GM12878 (cell line): ENCODE data around the gene SENP8. TPM values are rescaled to one million over a fixed set of nuclear protein-coding genes. Genes with fewer than 3 reads are reported as not detected.
A peak's percentile ranks its signal among the peaks of the same experiment; 100 is the strongest.

Experiments
- ATAC-seq: fragments of 200-7000 bp; cut with Tn5 transposase; 3 replicates; pipeline ENCODE4 v1.9.1; 2020; ENCODE audit warnings: mild to moderate bottlenecking, moderate library complexity
- BruUV-seq: library from RNA; stranded (reverse); fragments of 400-500 nt; replicated peaks from 2 replicates; lab custom pipeline; 2021; lab: Mats Ljungman, UMichigan
- CTCF ChIA-PET: fragments of 300-600 bp; sonication (Branson Sonifier 250); formaldehyde crosslinking; extraction: SDS; loops from one replicate; lab custom pipeline; 2021; ENCODE audit warnings: inconsistent platforms; lab: Yijun Ruan, JAX
- POLR2A ChIA-PET: fragments of 350-600 bp; formaldehyde crosslinking; extraction: SDS; loops from one replicate; lab custom pipeline; 2021; ENCODE audit warnings: inconsistent platforms; lab: Charles Lee
- RAD21 ChIA-PET: fragments of 300-600 bp; sonication (Branson Sonifier 250); formaldehyde crosslinking; loops from one replicate; lab custom pipeline; 2023; ENCODE audit warnings: antibody characterized with exemption; ENCODE audit not compliant: unreplicated experiment; lab: Charles Lee
- SMC1A ChIA-PET: fragments of 300-600 bp; sonication (Branson Sonifier 250); formaldehyde crosslinking; loops from one replicate; lab custom pipeline; 2023; ENCODE audit not compliant: unreplicated experiment, uncharacterized antibody; lab: Charles Lee
- DNase-seq: peaks from one replicate; pipeline ENCODE4 v3.0.0-alpha.2; 2011; ENCODE audit warnings: low read depth, low spot score
- FAIRE-seq: peaks from 3 replicates; lab custom pipeline; 2011; peaks lifted over from hg19 to GRCh38; lab: Jason Lieb, UNC
- H2AFZ ChIP-seq: 2 replicates; pipeline ENCODE4 v1.6.0; 2011; ENCODE audit warnings: low read depth, low read length, control low read depth; ENCODE audit not compliant: control insufficient read depth
- H3K27ac ChIP-seq: 2 replicates; pipeline ENCODE4 v1.5.1; 2011; ENCODE audit warnings: control low read depth; ENCODE audit not compliant: control insufficient read depth, insufficient read depth
- H3K27me3 ChIP-seq, 2 experiments: replicated peaks in 1 of 2; 2 replicates each; pipeline versions ENCODE4 v1.6.0 to v1.6.1; 2011; ENCODE audit warnings: low read length in 1 of 2; ENCODE audit not compliant: control insufficient read depth in 2 of 2, insufficient read depth in 2 of 2
- H3K36me3 ChIP-seq, 2 experiments: 2 replicates each; pipeline ENCODE4 v1.5.1; 2011; ENCODE audit warnings: low read length in 1 of 2; ENCODE audit not compliant: control insufficient read depth in 2 of 2, insufficient read depth in 2 of 2
- H3K4me1 ChIP-seq: 2 replicates; pipeline ENCODE4 v1.6.1; 2011; ENCODE audit warnings: mild to moderate bottlenecking, low read length, moderate library complexity, mixed read lengths; ENCODE audit not compliant: control insufficient read depth, insufficient read depth
- H3K4me2 ChIP-seq: 2 replicates; pipeline ENCODE4 v1.6.0; 2011; ENCODE audit warnings: control low read depth; ENCODE audit not compliant: control insufficient read depth, insufficient read depth
- H3K4me3 ChIP-seq: fragments of 200-600 bp; sonication (generic); 2 replicates; pipeline ENCODE4 v1.5.1; 2016
- H3K79me2 ChIP-seq: 2 replicates; pipeline ENCODE4 v1.6.0; 2011; ENCODE audit warnings: low read length; ENCODE audit not compliant: control insufficient read depth, insufficient read depth
- H3K9ac ChIP-seq: 2 replicates; pipeline ENCODE4 v1.8.0; 2011; ENCODE audit warnings: low read length, control low read depth, mixed read lengths; ENCODE audit not compliant: control insufficient read depth, insufficient read depth
- H3K9me3 ChIP-seq: replicated peaks from 3 replicates; pipeline ENCODE4 v1.5.1; 2011; ENCODE audit warnings: mild to moderate bottlenecking, low read length; ENCODE audit not compliant: control insufficient read depth, insufficient read depth
- H4K20me1 ChIP-seq: 2 replicates; pipeline ENCODE4 v1.6.0; 2011; ENCODE audit not compliant: control insufficient read depth, insufficient read depth
- ATF2 ChIP-seq: IDR thresholded peaks from 2 replicates; pipeline ENCODE4 v1.6.1; 2012; ENCODE audit warnings: low read length, inconsistent platforms
- BRCA1 ChIP-seq: IDR thresholded peaks from 2 replicates; pipeline ENCODE4 v1.6.1; 2011; ENCODE audit warnings: low read depth, low read length, improper control_type of control experiment
- CUX1 ChIP-seq: IDR thresholded peaks from 2 replicates; pipeline ENCODE4 v1.6.1; 2012; ENCODE audit warnings: improper control_type of control experiment, low read depth, low read length; ENCODE audit not compliant: insufficient replicate concordance
- DPF2 ChIP-seq: fragments of 450-650 bp; IDR thresholded peaks from 2 replicates; pipeline ENCODE4 v1.6.1; 2017; ENCODE audit warnings: mild to moderate bottlenecking
- EP300 ChIP-seq, 2 experiments: fragments of 150-350 bp in 1 of 2; IDR thresholded peaks; 2 replicates each; pipeline ENCODE4 v1.6.1; 2011 to 2012; ENCODE audit warnings: low read depth in 2 of 2, low read length in 2 of 2, borderline replicate concordance in 1 of 2, improper control_type of control experiment in 1 of 2, inconsistent platforms in 1 of 2; ENCODE audit not compliant: control insufficient read depth in 1 of 2
- FOS ChIP-seq: IDR thresholded peaks from 3 replicates; pipeline ENCODE4 v1.6.1; 2011; ENCODE audit warnings: borderline replicate concordance; ENCODE audit not compliant: insufficient read length; ENCODE audit errors: extremely low read depth
- FOXM1 ChIP-seq: IDR thresholded peaks from 2 replicates; pipeline ENCODE4 v1.6.1; 2012; ENCODE audit warnings: low read depth, mild to moderate bottlenecking, inconsistent platforms, low read length, moderate library complexity
- NBN ChIP-seq: fragments of 450-650 bp; IDR thresholded peaks from 2 replicates; pipeline ENCODE4 v1.6.1; 2016
- PML ChIP-seq: IDR thresholded peaks from 2 replicates; pipeline ENCODE4 v1.6.1; 2012; ENCODE audit warnings: low read length, inconsistent platforms
- RAD21 ChIP-seq: IDR thresholded peaks from 2 replicates; pipeline ENCODE4 v1.6.1; 2011; ENCODE audit warnings: mild to moderate bottlenecking, low read depth, low read length, moderate library complexity; ENCODE audit not compliant: insufficient read depth
- RB1 ChIP-seq: fragments of 450-650 bp; formaldehyde crosslinking; IDR thresholded peaks from 2 replicates; pipeline ENCODE4 v1.6.1; 2017; ENCODE audit warnings: mild to moderate bottlenecking, borderline replicate concordance
- SRF ChIP-seq, 2 experiments: IDR thresholded peaks; 2 replicates each; pipeline ENCODE4 v1.6.1; 2011; ENCODE audit warnings: low read depth in 2 of 2, low read length in 2 of 2, mild to moderate bottlenecking in 1 of 2, moderate library complexity in 1 of 2
- STAT1 ChIP-seq: fragments of 450-650 bp; conservative IDR thresholded peaks from 2 replicates; pipeline ENCODE4 v1.6.1; 2014; ENCODE audit warnings: antibody characterized with exemption, mild to moderate bottlenecking
- YY1 ChIP-seq: IDR thresholded peaks from 2 replicates; pipeline ENCODE4 v1.6.1; 2011; ENCODE audit warnings: low read depth, mild to moderate bottlenecking, low read length
- ZNF622 ChIP-seq: fragments of 450-650 bp; IDR thresholded peaks from 2 replicates; pipeline ENCODE4 v1.6.1; 2017; ENCODE audit warnings: mild to moderate bottlenecking, inconsistent platforms
- WGBS: methylation state at CpG from one replicate; pipeline ENCODE4 v1.1.6; 2016; ENCODE audit warnings: low lambda C conversion rate; ENCODE audit not compliant: insufficient replicate concordance, insufficient coverage; ENCODE audit errors: missing lambda C conversion rate; 5-methylcytosine and 5-hydroxymethylcytosine counted together
- in situ Hi-C: fragments of 300-500 bp; cut with MboI; formaldehyde crosslinking; loops from 9 replicates; pipeline ENCODE4 v1.14.3; 2018; ENCODE audit warnings: mixed read lengths
- intact Hi-C: fragments of 100-400 bp; cut with micrococcal nuclease; formaldehyde crosslinking; loops from one replicate; pipeline ENCODE4 v1.14.2; 2022; ENCODE audit not compliant: unreplicated experiment
- polyA plus RNA-seq, 11 experiments: library from polyadenylated mRNA; depleted of rRNA in 4 of 11; unstranded in 6 of 11; stranded (reverse) in 5 of 11; fragments of >200 nt; fragmentation: Nextera tagmentation in 4 of 11; fragmentation: Illumina TruSeq in 1 of 11; extraction: Ambion mirVana in 4 of 11; extraction: Trizol in 1 of 11; gene quantifications; 1 replicate in 1 of 11; 2 replicates in 10 of 11; pipeline versions ENCODE4 v1.2.1 to v1.2.3, GENCODE V29; 2011 to 2016; ENCODE audit warnings: inconsistent platforms in 2 of 11, missing spikeins in 2 of 11, low read depth in 1 of 11
- total RNA-seq, 4 experiments: library from RNA; depleted of rRNA in 3 of 4; stranded (reverse); fragments of >200 nt in 3 of 4; fragmentation: Illumina TruSeq in 1 of 4; extraction: Trizol in 1 of 4; gene quantifications; 2 replicates each; pipeline versions ENCODE4 v1.2.1 to v1.2.3, GENCODE V29; 2013 to 2021

Gene SENP8
- total and polyA plus RNA-seq, 10 of the 15 experiments (the other 5 are each of a cell fraction or from before 2014, with no cell fraction given) = 0.87 to 5.6 (median 2.2) TPM

GRCh38 chr15:72168808-72169190, 50.6 kb downstream of the SENP8 start (continued):
- TF ChIP-seq EP300 (IDR thresholded peaks at IDR 0.05; ENCODE audit: borderline replicate concordance in 1 of 2, control insufficient read depth in 1 of 2, low read depth in 2 of 2, low read length in 2 of 2) (no peak), NBN (no peak), RAD21 (no peak), SRF (IDR thresholded peaks at IDR 0.05; ENCODE audit: low read depth in 2 of 2, low read length in 2 of 2) (no peak), ZNF622 (no peak), PML (no peak), FOXM1 (no peak), YY1 (no peak)

- Histone ChIP-seq H3K9ac (no peak overlapping the region), H3K4me1 (no peaks in the 10 kb centered on the region; the same call in 1 of the 2 replicates), H3K4me2 (no peak overlapping the region), H3K36me3 (no peaks in the 10 kb centered on the region), H3K9me3 (no peaks in the 10 kb centered on the region), H3K27ac (no peak overlapping the region), H4K20me1 (no peaks in the 10 kb centered on the region), H2AFZ (no peak overlapping the region), H3K27me3 (peaks cover 0 to 2% of the 10 kb centered on the region in 2 experiments; a peak in 2 of 4 replicates), H3K79me2 (no peaks in the 10 kb centered on the region), H3K4me3 (no peak overlapping the region)
- ChIA-PET POLR2A (no interaction called here), RAD21 (no interaction called here), SMC1A (interaction anchor here (0.8 kb wide), 1 partner anchor 12 kb away, joined by 3 read pairs; no protein-coding TSS in a partner anchor), CTCF (no interaction called here)
- ATAC-seq = 0 out of 3 replicates have a peak, but pooled peaks have one; percentile 15
- no peak for DNase-seq
- 33% methylated on average over 10 of the region's 10 CpGs for WGBS
- no peak for TF ChIP-seq CUX1
- no peak for TF ChIP-seq ATF2
- no peak for TF ChIP-seq STAT1
- TF ChIP-seq FOS = no peak
- TF ChIP-seq RB1 = no peak
- no peak for TF ChIP-seq BRCA1
- no peak for TF ChIP-seq DPF2
- TF ChIP-seq SRF (IDR thresholded peaks at IDR 0.05; ENCODE audit: low read depth in 2 of 2, low read length in 2 of 2) = no peak
- BruUV-seq = no TSS peak
- no peak for FAIRE-seq
- in situ Hi-C loops = no loop called here
- intact Hi-C loops = no loop called here
Measured at GRCh38 chr15:72169236-72169920, 51.2 kb downstream of the SENP8 start.
